OCI-M2 (cell line): ENCODE data around the gene SMIM22.
A peak's percentile ranks its signal among the peaks of the same experiment; 100 is the strongest.
"Not testable (repeated sequence)": the region's sequence is repeated elsewhere in the genome, so short reads cannot be mapped to it uniquely, and the experiment has no call there.

Experiments
- DNase-seq: peaks from one replicate; lab custom pipeline; 2025; ENCODE audit not compliant: unreplicated experiment; lab: John Stamatoyannopoulos, UW

Gene SMIM22

GRCh38 chr16:4768549-4769305 lies 26.4 kb upstream of the SMIM22 start:
- DNase-seq, result peak; percentile 59

GRCh38 chr16:4769306-4769638 lies 25.9 kb upstream of the SMIM22 start:
- no peak for DNase-seq

DNA sequence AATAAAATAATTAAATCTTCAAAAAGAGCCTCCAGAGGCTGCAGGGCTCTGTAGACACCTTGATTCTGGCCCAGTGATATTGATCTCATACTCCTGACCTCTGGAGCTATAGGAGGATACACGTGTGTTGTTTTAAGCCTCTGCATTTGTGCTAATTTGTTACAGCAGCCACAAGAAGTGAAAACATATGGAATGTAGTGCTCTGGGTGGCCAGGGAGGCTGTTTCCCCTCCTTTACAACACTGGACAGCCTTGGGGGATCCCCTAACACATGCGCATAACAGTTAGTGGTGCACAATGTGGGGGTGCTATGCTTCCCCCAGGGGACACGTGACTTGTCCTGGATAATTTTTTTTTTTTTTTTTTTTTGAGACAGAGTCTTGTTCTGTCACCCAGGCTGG lies 23.5 kb upstream of the SMIM22 start:
- no peak for DNase-seq

DNA sequence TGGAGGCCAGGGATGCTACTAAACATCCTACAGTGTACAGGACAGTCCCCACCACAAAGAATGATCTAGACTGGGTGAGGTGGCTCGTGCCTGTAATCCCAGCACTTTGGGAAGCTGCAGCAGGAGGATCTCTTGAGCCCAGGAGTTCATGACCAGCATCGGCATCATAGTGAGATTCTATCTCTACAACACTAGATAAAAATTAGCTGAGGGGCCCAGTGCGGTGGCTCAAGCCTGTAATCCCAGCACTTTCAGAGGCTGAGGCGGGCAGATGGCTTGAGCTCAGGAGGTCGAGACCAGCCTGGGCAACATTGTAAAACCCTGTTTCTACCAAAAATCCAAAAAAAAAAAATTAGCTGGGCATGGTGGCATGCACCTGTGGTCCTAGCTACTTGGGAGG lies 22.8 kb upstream of the SMIM22 start:
- DNase-seq, result no peak

- DNase-seq, result no peak
Measured at GRCh38 chr16:4775005-4775404, 20.2 kb upstream of the SMIM22 start.

GRCh38 chr16:4776141-4776705 lies 18.9 kb upstream of the SMIM22 start:
- DNase-seq, result no peak

DNA sequence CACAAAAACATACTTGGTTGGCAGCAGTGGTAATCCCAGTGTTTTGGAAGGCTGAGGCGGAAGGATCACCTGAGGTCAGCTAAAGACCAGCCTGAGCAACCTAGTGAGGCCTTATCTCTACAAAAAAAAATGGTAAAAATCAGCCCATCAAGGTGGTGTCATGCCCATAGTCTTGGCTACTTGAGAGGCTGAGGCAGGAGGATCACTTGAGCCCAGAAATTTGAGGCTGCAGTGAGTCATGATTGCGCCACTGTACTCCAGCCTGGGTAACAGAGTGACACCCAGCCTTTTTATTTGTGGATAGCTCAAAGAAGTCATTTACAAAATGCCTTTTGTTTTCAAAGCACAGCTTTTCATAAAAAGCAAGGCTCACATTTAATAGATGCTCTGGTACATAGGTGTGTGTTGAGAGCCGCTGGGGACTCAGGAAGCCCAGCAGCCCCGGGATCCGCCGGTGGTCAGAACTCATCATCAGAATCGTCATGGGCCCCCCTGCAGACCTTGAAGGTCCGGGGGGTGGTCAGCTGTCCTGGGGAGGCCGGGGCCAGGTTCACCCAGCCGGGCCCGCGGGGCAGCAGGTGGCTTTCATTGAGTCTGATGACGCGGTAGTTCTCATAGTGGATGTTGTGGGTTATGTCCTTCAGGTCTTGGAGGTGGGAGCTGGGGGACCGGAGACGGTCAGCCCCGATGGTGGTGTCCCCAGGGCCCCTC lies 17.7 kb upstream of the SMIM22 start:
- DNase-seq, result no peak

- no peak for DNase-seq
Measured at GRCh38 chr16:4778050-4778392, 17.1 kb upstream of the SMIM22 start.

GRCh38 chr16:4780235-4780634 lies 14.9 kb upstream of the SMIM22 start:
- no peak for DNase-seq

DNA sequence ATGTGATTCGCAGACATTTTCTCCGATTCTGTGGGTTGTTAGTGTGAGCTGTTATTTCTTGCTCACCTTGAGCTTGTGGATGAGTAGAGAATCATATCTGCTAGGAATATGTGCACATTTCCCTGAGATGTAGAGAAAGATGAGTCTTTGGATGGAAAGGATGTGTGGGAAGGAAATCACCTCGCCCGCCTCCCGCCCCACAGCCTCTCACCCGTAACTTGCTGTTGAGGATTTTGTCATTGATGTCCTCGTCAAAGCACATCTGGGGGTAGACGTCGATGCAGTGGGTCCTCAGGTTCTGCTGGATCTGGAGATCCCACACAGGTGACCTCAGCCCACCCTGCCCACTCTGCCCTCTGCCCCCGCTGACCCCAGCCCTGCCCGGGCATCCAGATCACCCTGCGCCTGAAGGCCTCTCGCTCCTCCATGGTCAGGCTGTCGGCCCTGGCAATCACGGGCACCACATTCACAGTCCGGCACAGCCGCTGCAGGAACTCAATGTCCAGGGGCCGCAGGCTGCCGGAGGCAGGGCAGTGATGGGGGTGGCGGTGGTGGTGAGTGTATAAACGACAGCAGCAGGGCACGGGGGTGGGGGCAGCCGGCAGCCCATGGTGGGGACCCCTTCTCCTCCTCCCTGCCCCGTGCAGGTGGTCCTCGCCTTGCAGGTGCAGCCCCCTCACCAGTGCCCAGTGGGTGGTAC lies 11.8 kb upstream of the SMIM22 start:
- no peak for DNase-seq

DNA sequence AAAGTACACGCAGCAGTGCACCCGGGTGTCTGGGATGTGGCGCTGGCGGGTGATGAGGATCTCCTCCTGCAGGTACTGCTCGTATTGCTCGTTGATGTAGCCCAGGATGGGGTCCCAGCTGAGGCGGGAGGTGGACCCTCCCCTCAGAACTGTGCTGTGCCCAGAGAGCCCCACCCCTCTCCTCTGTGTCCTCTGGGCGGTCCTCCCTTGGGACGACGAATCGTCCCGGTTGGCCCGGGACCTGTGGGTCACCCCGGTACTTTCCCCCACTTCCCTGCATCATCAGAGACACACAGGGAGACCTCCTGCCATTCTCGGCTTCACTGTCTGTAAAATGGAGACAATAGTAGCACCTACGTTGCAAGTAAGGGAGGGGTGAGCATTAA lies 11.2 kb upstream of the SMIM22 start:
- DNase-seq, result no peak

- DNase-seq, result not testable (repeated sequence)
Measured at GRCh38 chr16:4784444-4784987, 10.7 kb upstream of the SMIM22 start.

DNA sequence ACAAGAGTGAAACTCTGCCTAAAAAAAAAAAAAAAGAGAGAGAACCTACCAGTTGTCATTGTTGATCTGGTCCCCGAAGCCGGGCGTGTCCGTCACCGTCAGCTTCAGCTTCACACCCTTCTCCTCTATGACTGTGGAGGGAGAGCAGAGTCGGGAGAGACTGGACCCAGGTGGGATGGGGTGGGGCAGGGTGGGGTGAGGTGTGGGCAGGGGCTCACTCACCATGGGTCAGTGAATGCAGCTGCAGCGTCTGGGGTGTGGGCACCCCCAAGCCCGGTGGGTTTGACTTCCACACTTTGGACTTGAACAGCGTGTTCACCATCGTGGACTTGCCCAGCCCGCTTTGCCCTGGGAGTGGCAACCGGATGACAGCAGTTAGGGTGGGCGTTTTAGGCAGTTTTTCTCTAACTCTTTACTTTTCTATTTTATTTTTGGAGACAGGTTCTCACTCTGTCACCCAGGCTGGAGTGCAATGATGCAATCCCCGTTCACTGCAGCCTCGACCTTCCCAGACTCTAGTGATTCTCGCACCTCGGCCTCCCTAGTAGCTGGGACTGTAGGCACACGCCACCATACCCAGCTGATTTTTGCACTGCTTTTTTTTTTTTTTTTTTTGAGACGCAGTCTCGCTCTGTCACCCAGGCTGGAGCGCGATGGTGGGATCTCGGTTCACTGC lies 9.3 kb upstream of the SMIM22 start:
- no peak for DNase-seq

GRCh38 chr16:4787068-4787467 lies 8.1 kb upstream of the SMIM22 start:
- no peak for DNase-seq

DNA sequence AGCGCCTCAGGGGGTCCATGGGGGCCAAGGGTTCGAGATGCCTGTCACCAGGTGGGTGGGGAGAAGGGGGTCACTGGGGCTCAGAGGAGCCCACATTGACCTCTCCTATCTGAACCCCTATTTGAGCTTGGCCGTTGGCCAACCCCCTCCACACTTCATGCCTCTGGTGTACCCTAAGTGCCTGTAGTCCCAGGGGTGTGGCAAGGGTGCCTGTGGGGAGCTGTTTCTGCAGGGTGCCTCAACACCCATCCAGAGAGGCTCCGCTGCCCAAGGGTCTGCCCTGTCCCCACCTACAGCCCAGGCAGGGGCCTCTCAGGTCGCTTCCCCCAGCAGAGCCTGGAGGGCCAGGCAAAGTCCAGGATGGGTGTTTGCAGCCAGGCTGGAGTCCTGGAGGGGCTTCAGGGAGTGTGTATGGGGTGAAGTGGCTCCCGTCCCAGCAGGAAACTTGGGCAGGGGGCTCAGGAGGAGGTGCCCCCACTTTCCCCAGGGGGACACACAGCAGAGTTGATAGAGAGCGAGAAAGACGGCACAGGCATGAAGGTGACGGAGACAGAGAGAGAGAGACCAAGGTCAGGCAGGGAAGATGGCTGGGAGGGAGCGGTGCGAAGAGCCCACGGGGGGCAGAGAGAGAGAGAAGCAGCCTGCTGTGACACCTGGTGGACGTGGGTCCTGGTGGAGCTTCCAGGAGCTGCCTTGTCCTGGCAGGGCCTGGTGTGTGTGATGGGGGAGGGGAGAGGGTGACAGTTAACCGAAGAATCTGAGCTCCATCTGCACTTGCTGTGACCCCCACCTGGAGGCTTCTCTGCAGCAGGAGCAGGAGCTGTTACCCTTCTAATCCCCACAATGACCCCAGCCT lies 7.3 kb upstream of the SMIM22 start, which contains the start of gene SEPTIN12:
TSS of gene SEPTIN12 (minus strand) at position 719 of the 856 bp plus-strand sequence. CDS start at position 19, 700 bp downstream.
- no peak for DNase-seq

- DNase-seq, result no peak
Measured at GRCh38 chr16:4788489-4788889, 6.7 kb upstream of the SMIM22 start.

DNA sequence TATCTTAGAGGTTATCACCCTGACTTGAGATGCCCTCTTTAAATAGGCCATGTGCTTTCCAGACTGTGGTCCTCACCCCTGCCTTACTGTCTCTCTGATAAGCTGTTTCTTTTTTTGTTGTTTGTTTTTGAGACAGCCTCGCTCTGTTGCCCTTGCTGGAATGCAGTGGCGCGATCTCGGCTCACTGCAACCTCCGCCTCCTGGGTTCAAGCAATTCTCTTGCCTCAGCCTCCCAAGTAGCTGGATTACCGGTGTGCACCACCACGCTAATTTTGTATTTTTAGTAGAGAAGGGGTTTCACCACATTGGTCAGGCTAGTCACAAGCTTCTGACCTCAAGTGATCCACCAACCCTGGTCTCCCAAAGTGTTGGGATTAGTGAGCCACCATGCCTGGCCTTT lies 6.3 kb upstream of the SMIM22 start:
- no peak for DNase-seq

- no peak for DNase-seq
Measured at GRCh38 chr16:4790261-4790660, 4.9 kb upstream of the SMIM22 start.

GRCh38 chr16:4790871-4791270 lies 4.3 kb upstream of the SMIM22 start:
- DNase-seq, result no peak

- no peak for DNase-seq
Measured at GRCh38 chr16:4792951-4793513, 2.1 kb upstream of the SMIM22 start.
